Measurements from ENCODE around the gene CLASRP. TPM values are rescaled to one million over a fixed set of nuclear protein-coding genes. Genes with fewer than 3 reads are reported as not detected.

The CLASRP gene
- polyA plus RNA-seq, 1 donor (not counting 4 experiments of a cell fraction or from before 2014, with no cell fraction given): 21.4 TPM

- no peak for FAIRE-seq
- dilution Hi-C loops (cut with MboI; ENCODE audit: extremely low pct_ligation_motif_present, low sequenced_read_pairs): no loop called here
- no peak for TF ChIP-seq CTCF (optimal IDR thresholded peaks at IDR 0.05 in 1 of 3, IDR thresholded peaks at IDR 0.05 in 1 of 3, conservative IDR thresholded peaks at IDR 0.05 in 1 of 3; ENCODE audit: extremely low read depth in 1 of 3, insufficient read depth in 2 of 3, low read length in 3 of 3)
- TF ChIP-seq EZH2 (IDR thresholded peaks at IDR 0.05; ENCODE audit: low read length): no peak
- H4K20me1 ChIP-seq (ENCODE audit: control insufficient read depth, extremely low read depth, insufficient read depth, low read length): peaks cover 23% of the 10 kb centered on the region
- no peak overlapping the region for H2AFZ ChIP-seq (ENCODE audit: control insufficient read depth, low read length)
- no peak overlapping the region for H3K27ac ChIP-seq (ENCODE audit: control insufficient read depth, insufficient read depth, low read length)
- H3K36me3 ChIP-seq (ENCODE audit: control insufficient read depth in 2 of 2, extremely low read depth in 1 of 2, insufficient read depth in 2 of 2, low read length in 2 of 2): peaks cover 2% of the 10 kb centered on the region in 2 experiments
- H3K79me2 ChIP-seq (ENCODE audit: control insufficient read depth, insufficient read depth, low read length): peaks cover 64% of the 10 kb centered on the region
- H3K4me1 ChIP-seq (ENCODE audit: control insufficient read depth, extremely low read depth, insufficient read depth, low read length): no peaks in the 10 kb centered on the region
- H3K9me3 ChIP-seq (ENCODE audit: control insufficient read depth, low read depth, low read length): no peaks in the 10 kb centered on the region
- no peak overlapping the region for H3K9ac ChIP-seq (ENCODE audit: control insufficient read depth, extremely low read depth, insufficient read depth, low read length)
- peaks cover 7% of the 10 kb centered on the region for H3K9me1 ChIP-seq (ENCODE audit: control insufficient read depth, extremely low read depth, insufficient read depth, low read length)
- no peak overlapping the region for H3K4me3 ChIP-seq (ENCODE audit: control insufficient read depth in 2 of 3, extremely low read depth in 1 of 3, insufficient read depth in 2 of 3, low read depth in 1 of 3, low read length in 3 of 3)
- no peak for DNase-seq (ENCODE audit: low read depth, low spot score)
- H3K27me3 ChIP-seq (ENCODE audit: control insufficient read depth, extremely low read depth, insufficient read depth, low read length): no peaks in the 10 kb centered on the region
- no peak overlapping the region for H3K4me2 ChIP-seq (ENCODE audit: control insufficient read depth, extremely low read depth, insufficient read depth, low read depth, low read length)
Observed at GRCh38 chr19:45114116-45114515, 75.3 kb downstream of the CLASRP start.

- Histone ChIP-seq H3K36me3 (ENCODE audit: control insufficient read depth in 2 of 2, extremely low read depth in 1 of 2, insufficient read depth in 2 of 2, low read length in 2 of 2) (peaks cover 0 to 4% of the 10 kb centered on the region in 2 experiments), H3K9me3 (ENCODE audit: control insufficient read depth, low read depth, low read length) (no peaks in the 10 kb centered on the region), H3K4me3 (ENCODE audit: control insufficient read depth in 2 of 3, extremely low read depth in 1 of 3, insufficient read depth in 2 of 3, low read depth in 1 of 3, low read length in 3 of 3) (no peak overlapping the region), H3K79me2 (ENCODE audit: control insufficient read depth, insufficient read depth, low read length) (peaks cover 58% of the 10 kb centered on the region), H3K4me1 (ENCODE audit: control insufficient read depth, extremely low read depth, insufficient read depth, low read length) (no peaks in the 10 kb centered on the region), H4K20me1 (ENCODE audit: control insufficient read depth, extremely low read depth, insufficient read depth, low read length) (peaks cover 28% of the 10 kb centered on the region), H3K9ac (ENCODE audit: control insufficient read depth, extremely low read depth, insufficient read depth, low read length) (no peak overlapping the region), H3K27ac (ENCODE audit: control insufficient read depth, insufficient read depth, low read length) (no peak overlapping the region), H3K27me3 (ENCODE audit: control insufficient read depth, extremely low read depth, insufficient read depth, low read length) (no peaks in the 10 kb centered on the region), H3K9me1 (ENCODE audit: control insufficient read depth, extremely low read depth, insufficient read depth, low read length) (peaks cover 7% of the 10 kb centered on the region), H3K4me2 (ENCODE audit: control insufficient read depth, extremely low read depth, insufficient read depth, low read depth, low read length) (no peak overlapping the region), H2AFZ (ENCODE audit: control insufficient read depth, low read length) (no peak overlapping the region)
- dilution Hi-C loops (cut with MboI; ENCODE audit: extremely low pct_ligation_motif_present, low sequenced_read_pairs): no loop called here
- FAIRE-seq: no peak
- no peak for TF ChIP-seq EZH2 (IDR thresholded peaks at IDR 0.05; ENCODE audit: low read length)
- TF ChIP-seq CTCF (optimal IDR thresholded peaks at IDR 0.05 in 1 of 3, IDR thresholded peaks at IDR 0.05 in 1 of 3, conservative IDR thresholded peaks at IDR 0.05 in 1 of 3; ENCODE audit: extremely low read depth in 1 of 3, insufficient read depth in 2 of 3, low read length in 3 of 3): no peak
- no peak for DNase-seq (ENCODE audit: low read depth, low spot score)
Observed at GRCh38 chr19:45115809-45116615, 77.2 kb downstream of the CLASRP start.
